Measurements from ENCODE around the gene OPA1. TPM values are rescaled to one million over a fixed set of nuclear protein-coding genes. Genes with fewer than 3 reads are reported as not detected.

OPA1 gene
- total RNA-seq, 1 experiment from 2014 or later = 75.4 TPM

GRCh38 chr3:193716150-193716549, 123.1 kb downstream of the OPA1 start:
- H3K4ac ChIP-seq (ENCODE audit: low read depth, low read length) = no peak overlapping the region
- no peak overlapping the region for H4K91ac ChIP-seq (ENCODE audit: insufficient read length, low read depth, low read length)
- no peak overlapping the region for H2AFZ ChIP-seq (ENCODE audit: low read length)
- H3K9ac ChIP-seq (ENCODE audit: extremely low read depth, insufficient read length, low read length) = no peak overlapping the region
- no peaks in the 10 kb centered on the region for H4K20me1 ChIP-seq (ENCODE audit: control insufficient read depth, insufficient read depth, insufficient read length)
- no peak overlapping the region for H3T11ph ChIP-seq (ENCODE audit: low read length)
- H3K9me3 ChIP-seq (ENCODE audit: control insufficient read depth, low read depth, low read length) = peaks cover 24% of the 10 kb centered on the region
- H3K4me1 ChIP-seq (ENCODE audit: insufficient read depth, low read length) = no peaks in the 10 kb centered on the region
- no peak overlapping the region for H2BK20ac ChIP-seq (ENCODE audit: low read depth, low read length, poor library complexity, severe bottlenecking)
- no peaks in the 10 kb centered on the region for H3K27me3 ChIP-seq (ENCODE audit: insufficient read depth, low read length)
- H3K79me2 ChIP-seq (ENCODE audit: insufficient read depth, low read length) = no peaks in the 10 kb centered on the region
- H2BK12ac ChIP-seq (ENCODE audit: insufficient read length, low read depth, low read length) = no peak overlapping the region
- Mint-ChIP-seq H3K9me3 (peaks cover 66 to 76% of the 10 kb centered on the region in 2 experiments), H3K4me3 (no peak overlapping the region), H3K36me3 (ENCODE audit: insufficient read depth in 1 of 3, low read depth in 3 of 3) (peaks cover 39 to 63% (median 50%) of the 10 kb centered on the region in 3 experiments), H3K4me1 (peaks cover 6 to 19% of the 10 kb centered on the region in 2 experiments), H3K27ac (no peak overlapping the region), H3K27me3 (ENCODE audit: low read depth) (peaks cover 13% of the 10 kb centered on the region)
- no peak overlapping the region for H3K56ac ChIP-seq (ENCODE audit: insufficient read length, low read depth, low read length)
- no peak overlapping the region for H3K4me2 ChIP-seq (ENCODE audit: insufficient read depth, insufficient read length, low read length)
- no peak overlapping the region for H2BK120ac ChIP-seq (ENCODE audit: low read depth, low read length, poor library complexity, severe bottlenecking)
- H3K27ac ChIP-seq (ENCODE audit: insufficient read length, low read depth, low read length) = no peak overlapping the region
- WGBS (ENCODE audit: extremely low coverage, insufficient read length, low lambda C conversion rate) = no CpG with 5 or more reads among the region's 4 CpGs
- DNase-seq = no peak
- H3K79me1 ChIP-seq (ENCODE audit: insufficient read depth, low read depth, low read length, poor library complexity, severe bottlenecking) = no peaks in the 10 kb centered on the region
- H3K14ac ChIP-seq (ENCODE audit: insufficient read depth, low read length) = no peak overlapping the region
- H2BK5ac ChIP-seq (ENCODE audit: insufficient read length, low read length) = no peak overlapping the region
- H3K23ac ChIP-seq (ENCODE audit: insufficient read length, low read depth, low read length) = no peak overlapping the region
- no peak overlapping the region for H4K5ac ChIP-seq (ENCODE audit: insufficient read length, low read depth, low read length)
- H2BK15ac ChIP-seq (ENCODE audit: low read depth, low read length) = no peak overlapping the region
- no peak overlapping the region for H4K8ac ChIP-seq (replicated peaks; ENCODE audit: insufficient read length, low read depth, low read length)
- no peak for TF ChIP-seq CTCF (conservative IDR thresholded peaks at IDR 0.05)
- H3K18ac ChIP-seq (ENCODE audit: insufficient read length, low read depth, low read length) = no peak overlapping the region
- no peak overlapping the region for H2AK5ac ChIP-seq (ENCODE audit: insufficient read length, low read length)
- H3K23me2 ChIP-seq (ENCODE audit: insufficient read length, low read depth, low read length, poor library complexity, severe bottlenecking) = no peaks in the 10 kb centered on the region
